NCI-H1092 (cell line): Measurements from ENCODE around the gene GJA5.

Experiments
- DNase-seq: peaks from one replicate; lab custom pipeline; 2025; lab: John Stamatoyannopoulos, UW

The GJA5 gene

DNA sequence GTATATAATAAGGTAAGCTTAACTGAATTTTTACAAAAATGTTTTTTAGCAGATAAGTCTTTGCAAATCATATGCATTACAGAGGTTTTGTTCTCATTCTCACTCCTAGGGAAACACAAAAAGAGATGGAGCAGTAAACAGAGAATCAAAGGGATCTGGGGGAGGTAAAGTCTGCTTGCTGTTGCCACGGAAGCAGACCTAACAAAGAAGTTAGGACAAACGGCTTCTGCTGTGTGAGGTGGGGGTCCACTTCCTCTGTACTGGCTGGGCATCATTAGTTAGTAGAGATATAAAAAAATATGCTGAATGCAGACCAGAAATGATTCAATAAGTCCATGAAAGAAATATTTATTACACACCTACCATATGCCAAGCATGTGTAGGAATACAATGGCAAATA, 34.2 kb downstream of the GJA5 start:
- DNase-seq: no peak

DNA sequence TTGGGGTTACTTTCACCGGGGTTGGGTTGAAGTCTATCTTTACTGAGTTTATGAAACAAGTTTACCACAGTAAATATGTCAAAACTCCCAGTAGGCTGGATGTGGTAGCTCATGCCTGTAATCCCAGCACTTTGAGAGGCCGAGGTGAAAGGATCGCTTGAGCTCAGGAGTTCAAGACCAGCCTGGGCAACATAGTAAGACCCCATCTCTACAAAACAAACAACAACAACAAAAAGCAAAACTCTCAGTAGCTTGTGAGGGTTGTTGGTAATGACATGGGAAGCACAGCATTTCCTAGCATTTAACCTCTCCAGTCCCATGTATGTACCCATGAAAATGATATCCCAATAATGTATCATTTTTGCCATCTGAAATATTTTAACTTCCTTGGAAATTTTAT, 34.7 kb downstream of the GJA5 start:
- no peak for DNase-seq

DNA sequence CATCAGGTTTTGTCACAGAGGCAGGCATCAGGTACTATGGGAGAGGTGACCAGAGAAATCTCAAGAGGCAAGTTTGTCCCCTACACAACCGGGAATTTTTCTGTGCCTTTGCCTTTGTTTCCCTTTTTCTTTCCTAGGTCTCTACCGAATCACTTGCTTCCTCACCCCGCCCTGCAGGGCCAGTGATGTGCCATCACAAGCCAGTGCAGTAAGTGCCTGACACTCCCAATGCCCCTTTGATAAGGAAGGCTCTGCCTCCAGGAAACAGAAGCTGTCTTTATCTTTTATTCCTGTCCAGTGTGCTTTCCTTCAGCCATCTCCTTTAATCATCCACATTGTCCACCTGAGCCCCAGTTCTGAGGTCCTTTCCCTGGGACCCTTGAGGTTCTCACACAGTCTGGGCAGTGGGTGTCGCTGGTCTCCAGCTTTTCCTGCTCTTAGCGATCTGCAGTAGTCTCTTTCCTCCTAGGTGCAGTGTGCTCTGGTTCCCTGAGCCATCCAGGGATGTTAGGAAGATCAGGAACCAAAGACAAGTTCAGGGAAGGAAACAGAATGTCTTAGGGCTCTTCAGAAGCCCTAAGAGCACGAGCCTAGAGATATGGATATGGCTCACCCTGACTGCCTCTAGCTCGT, 36.6 kb downstream of the GJA5 start:
- no peak for DNase-seq

DNA sequence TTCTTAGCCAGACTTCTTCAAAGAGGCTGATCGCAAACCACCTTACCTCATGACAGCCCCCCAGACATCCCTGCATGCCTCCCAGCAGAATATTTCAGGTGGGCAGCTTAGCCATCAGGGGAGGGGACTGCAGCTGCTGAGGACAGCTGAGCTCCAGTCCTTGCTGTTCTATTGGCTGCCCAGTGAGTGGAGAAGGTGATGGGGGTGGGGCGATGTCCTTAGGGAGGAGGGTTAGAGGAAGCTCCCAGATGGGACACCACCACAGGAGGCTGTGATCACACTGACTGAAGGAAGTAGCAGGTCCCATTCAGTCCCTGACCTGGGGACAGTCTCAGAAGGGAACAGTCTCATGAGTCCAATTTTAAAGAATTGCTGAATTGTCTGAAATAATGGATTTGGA, 38.3 kb downstream of the GJA5 start:
- no peak for DNase-seq

DNA sequence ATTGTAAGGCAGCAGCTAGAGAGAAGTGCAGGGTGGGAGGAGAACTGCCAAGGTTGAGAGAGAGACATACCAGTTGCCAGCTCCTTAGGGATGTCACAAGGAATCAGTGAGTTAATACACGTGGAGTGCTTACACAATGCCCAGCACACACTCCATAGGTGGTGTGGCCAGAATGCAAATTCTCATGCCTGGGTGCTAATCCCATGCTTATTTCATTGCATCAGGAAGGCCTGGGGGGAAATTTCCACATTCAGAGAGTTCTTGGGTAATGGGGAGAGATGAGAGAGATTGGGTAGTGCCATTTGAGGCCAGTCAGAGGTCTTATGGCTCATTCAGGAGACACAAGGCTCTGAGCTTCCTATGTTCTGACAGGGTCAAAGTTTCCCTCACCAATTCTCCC, 38.7 kb downstream of the GJA5 start:
- no peak for DNase-seq

DNA sequence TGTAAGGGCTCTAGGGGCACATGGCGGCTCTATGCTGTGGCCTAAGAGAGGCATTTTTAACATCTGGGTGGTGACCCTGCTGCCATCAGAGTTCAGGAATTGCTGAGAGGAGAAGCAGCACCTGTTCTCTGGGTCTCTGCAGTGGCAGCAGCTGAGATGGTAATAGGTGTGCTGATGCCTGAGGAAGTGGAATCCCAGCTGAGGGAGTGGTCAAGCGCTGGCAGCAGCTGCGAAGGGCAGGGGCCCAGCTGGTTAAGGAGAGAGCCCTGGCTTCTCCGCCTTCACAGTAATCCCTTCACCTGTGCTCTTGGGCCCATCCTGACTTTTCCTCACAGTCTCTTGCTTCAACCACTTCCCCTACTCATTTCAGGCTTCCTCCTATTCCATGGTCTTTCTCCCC, 39.8 kb downstream of the GJA5 start:
- DNase-seq: no peak

DNA sequence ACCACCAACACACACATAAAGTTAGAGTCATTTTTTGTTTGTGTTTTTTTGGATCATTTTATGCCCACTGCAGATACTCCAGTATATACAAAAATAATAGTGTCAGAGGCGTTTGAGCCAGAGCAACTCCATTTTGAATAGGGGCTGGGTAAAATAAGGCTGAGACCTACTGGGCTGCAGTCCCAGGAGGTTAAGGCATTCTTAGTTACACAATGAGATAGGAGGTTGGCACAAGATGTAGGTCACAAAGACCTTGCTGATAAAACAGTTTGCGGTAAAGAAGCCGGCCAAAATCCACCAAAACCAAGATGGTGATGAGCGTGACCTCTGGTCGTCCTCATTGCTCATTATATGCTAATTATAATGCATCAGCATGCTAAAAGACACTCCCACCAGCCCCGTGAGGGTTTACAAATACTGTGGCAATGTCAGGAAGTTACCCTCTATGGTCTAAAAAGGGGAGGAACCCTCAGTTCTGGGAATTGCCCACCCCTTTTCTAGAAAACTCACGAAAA, 40.6 kb downstream of the GJA5 start:
- no peak for DNase-seq

DNA sequence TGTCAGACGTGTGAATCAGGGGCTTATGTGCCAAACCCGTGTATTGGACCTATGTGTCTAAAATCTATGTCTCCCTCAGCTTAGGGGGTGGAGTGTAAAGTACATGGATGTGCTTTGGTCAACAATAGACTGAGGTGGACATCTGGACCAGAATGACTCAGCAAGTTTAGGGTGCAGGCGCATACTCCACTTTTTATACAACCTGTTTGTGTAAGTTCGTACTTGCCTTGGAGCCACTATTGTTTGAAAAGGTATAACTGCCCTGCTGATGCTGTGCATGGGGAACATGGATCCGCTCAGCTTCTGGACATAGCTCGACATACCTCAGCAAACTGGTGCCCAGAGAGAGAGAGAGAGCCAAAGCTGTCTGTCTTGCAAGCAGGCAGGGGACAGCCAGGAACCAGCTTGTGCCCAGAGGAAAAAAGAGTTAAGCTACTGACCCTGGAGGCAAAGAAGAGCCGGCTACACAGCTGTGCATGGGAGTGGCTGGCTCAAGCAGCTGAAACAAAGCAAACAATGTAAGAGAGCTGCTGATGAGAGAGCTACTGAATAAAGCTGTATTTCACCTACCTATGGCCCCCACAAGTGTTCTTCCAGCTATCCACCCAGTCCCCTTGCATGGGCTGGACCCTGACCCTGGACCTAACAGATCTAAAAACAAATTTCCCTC, 41.2 kb downstream of the GJA5 start:
- no peak for DNase-seq

DNA sequence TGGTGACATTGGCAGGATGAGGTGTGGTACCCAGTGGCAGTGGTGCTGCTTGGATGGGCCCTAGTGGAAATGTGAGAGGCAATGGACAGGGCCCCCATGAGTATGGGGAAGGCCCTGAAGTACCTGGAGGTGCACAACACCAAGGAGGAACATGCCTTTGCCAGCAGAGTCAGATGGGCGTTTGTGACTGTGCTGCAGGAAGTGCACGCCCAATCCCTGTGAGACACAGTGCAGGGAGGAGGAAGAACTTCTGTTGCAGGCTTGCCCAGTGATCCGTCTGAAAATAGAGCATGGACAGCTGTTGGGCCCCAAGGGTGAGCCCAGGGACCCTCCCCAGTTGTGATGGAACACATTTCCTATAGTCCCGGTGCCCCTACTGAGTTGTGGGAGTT, 42.7 kb downstream of the GJA5 start:
- no peak for DNase-seq

DNA sequence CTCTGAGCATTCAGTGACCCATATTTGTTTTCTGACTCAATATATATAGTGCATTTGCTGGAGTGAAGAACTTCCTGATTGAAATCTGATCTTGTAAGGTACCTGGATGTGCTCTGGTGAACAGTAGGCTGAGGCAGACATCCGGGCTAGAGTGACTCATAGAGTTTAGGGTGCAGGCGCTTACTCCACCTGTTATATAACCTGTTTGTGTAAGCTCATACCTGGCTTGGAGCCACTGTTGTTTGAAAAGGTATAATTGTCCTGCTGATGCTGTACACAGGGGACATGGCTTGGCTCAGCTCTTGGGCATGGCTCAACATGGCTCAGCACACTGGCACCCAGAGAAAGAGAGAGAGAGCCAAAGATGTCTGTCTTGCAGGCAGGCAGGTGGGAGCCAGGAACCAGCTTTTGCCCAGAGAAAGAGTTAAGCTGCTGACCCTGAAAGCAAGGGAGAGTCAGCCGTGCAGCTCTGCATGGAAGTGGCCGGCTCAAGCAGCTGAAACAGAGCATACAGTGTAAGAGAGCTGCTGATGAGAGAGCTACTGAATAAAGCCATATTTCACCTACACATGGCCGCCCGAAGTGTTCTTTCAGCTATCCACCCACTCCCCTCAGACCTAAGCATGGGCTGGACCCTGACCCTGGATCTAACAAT, 43.2 kb downstream of the GJA5 start:
- DNase-seq: no peak

DNA sequence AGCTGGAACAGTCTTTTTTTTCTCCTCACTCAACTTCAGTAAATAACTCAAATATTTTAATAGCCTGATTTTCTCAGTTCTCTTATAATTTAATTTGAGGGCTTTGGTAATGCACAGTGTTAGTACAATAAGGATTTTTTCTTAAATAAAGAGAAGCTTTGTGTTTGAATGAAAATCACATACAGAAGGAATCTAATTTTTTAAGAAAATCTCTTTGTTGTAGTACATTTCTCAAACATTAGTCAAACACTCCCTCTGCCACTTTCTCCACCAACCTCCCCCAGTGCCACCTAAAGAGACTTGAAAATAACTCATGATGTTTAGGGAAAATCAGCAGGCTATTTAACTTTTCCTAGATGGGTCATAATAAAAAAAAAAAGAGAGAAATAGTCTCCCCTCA, 47.8 kb downstream of the GJA5 start:
- DNase-seq: no peak
